Thoracic aorta (tissue), 2 donors: Measurements from ENCODE around the gene PITPNM3. TPM values are rescaled to one million over a fixed set of nuclear protein-coding genes. Genes with fewer than 3 reads are reported as not detected.

Source experiments
- ATAC-seq: fragments of 150-250 bp; one replicate; pipeline ENCODE4 v1.8.0; 2017; ENCODE audit warnings: low read depth; ENCODE audit not compliant: insufficient number of reproducible peaks, low FRiP score
- DNase-seq: peaks from one replicate; pipeline ENCODE4 v3.0.0-alpha.2; 2020; ENCODE audit warnings: low spot score
- H3K27ac ChIP-seq, 2 donors: fragments of 200-600 bp; sonication (generic); 1 replicate in 1 of 2; 2 replicates in 1 of 2; pipeline ENCODE4 v1.5.1; 2016; ENCODE audit warnings: mild to moderate bottlenecking in 2 of 2, moderate library complexity in 2 of 2
- H3K27me3 ChIP-seq: fragments of 200-600 bp; sonication (generic); replicated peaks from 2 replicates; pipeline ENCODE4 v1.6.0; 2016; ENCODE audit warnings: mild to moderate bottlenecking; ENCODE audit not compliant: insufficient read depth
- H3K36me3 ChIP-seq: fragments of 200-600 bp; sonication (generic); one replicate; pipeline ENCODE4 v1.5.1; 2016
- H3K4me1 ChIP-seq, 2 donors: fragments of 200-600 bp; sonication (generic); 1 replicate in 1 of 2; 2 replicates in 1 of 2; pipeline versions ENCODE4 v1.5.1 to v1.6.0; 2016; ENCODE audit warnings: low read depth in 2 of 2, mild to moderate bottlenecking in 1 of 2; ENCODE audit not compliant: control insufficient read depth in 1 of 2
- H3K4me3 ChIP-seq: fragments of 200-600 bp; sonication (generic); 2 replicates; pipeline ENCODE4 v1.5.1; 2016; ENCODE audit warnings: mild to moderate bottlenecking
- H3K9me3 ChIP-seq: fragments of 200-600 bp; sonication (generic); 2 replicates; pipeline ENCODE4 v1.5.1; 2016
- CTCF ChIP-seq: fragments of 200-600 bp; sonication (generic); IDR thresholded peaks from one replicate; pipeline ENCODE4 v1.5.1; 2019; ENCODE audit warnings: antibody characterized with exemption
- total RNA-seq, 2 donors: library from RNA; depleted of rRNA; stranded (reverse); fragments of >200 nt; gene quantifications; one replicate each; pipeline versions ENCODE4 v1.1.0 to v1.2.3, GENCODE V29; 2016

Gene PITPNM3
- total RNA-seq, 2 donors from 2014 or later: 1.8 to 3.1 TPM

GRCh38 chr17:6507535-6507934, 48.8 kb downstream of the PITPNM3 start:
- no peaks in the 10 kb centered on the region for H3K27me3 ChIP-seq
- H3K36me3 ChIP-seq: no peaks in the 10 kb centered on the region
- H3K4me1 ChIP-seq: no peaks in the 10 kb centered on the region
- ATAC-seq: no peak
- DNase-seq: no peak
- no peak overlapping the region for H3K4me3 ChIP-seq
- no peak for TF ChIP-seq CTCF
- H3K9me3 ChIP-seq: no peaks in the 10 kb centered on the region
- H3K27ac ChIP-seq: no peak overlapping the region

- DNase-seq (no peak), ATAC-seq (no peak)
- no peak for TF ChIP-seq CTCF
- no peak overlapping the region for H3K4me3 ChIP-seq
- H3K36me3 ChIP-seq: no peaks in the 10 kb centered on the region
- H3K4me1 ChIP-seq: no peaks in the 10 kb centered on the region
- no peaks in the 10 kb centered on the region for H3K9me3 ChIP-seq
- no peak overlapping the region for H3K27ac ChIP-seq
- no peaks in the 10 kb centered on the region for H3K27me3 ChIP-seq
These were observed 49.6 kb downstream of the PITPNM3 start for GRCh38 chr17:6506679-6507231.

- H3K4me3 ChIP-seq: no peak overlapping the region
- no peaks in the 10 kb centered on the region for H3K4me1 ChIP-seq
- H3K27ac ChIP-seq: no peak overlapping the region
- no peaks in the 10 kb centered on the region for H3K36me3 ChIP-seq
- DNase-seq: no peak
- no peaks in the 10 kb centered on the region for H3K27me3 ChIP-seq
- no peak for TF ChIP-seq CTCF
- H3K9me3 ChIP-seq: no peaks in the 10 kb centered on the region
- ATAC-seq: no peak
These were observed 50.8 kb downstream of the PITPNM3 start for GRCh38 chr17:6505425-6506142.

- H3K36me3 ChIP-seq: no peaks in the 10 kb centered on the region
- H3K9me3 ChIP-seq: no peaks in the 10 kb centered on the region
- DNase-seq (no peak), ATAC-seq (no peak)
- no peak for TF ChIP-seq CTCF
- H3K4me1 ChIP-seq: no peaks in the 10 kb centered on the region
- no peaks in the 10 kb centered on the region for H3K27me3 ChIP-seq
- H3K4me3 ChIP-seq: no peak overlapping the region
- H3K27ac ChIP-seq: no peak overlapping the region
These were observed 52.6 kb downstream of the PITPNM3 start for GRCh38 chr17:6503641-6504195.

- Histone ChIP-seq H3K4me1 (no peaks in the 10 kb centered on the region), H3K27me3 (no peaks in the 10 kb centered on the region), H3K4me3 (no peak overlapping the region), H3K27ac (no peak overlapping the region), H3K36me3 (no peaks in the 10 kb centered on the region), H3K9me3 (no peaks in the 10 kb centered on the region)
- ATAC-seq (no peak), DNase-seq (no peak)
- no peak for TF ChIP-seq CTCF
These were observed 53.4 kb downstream of the PITPNM3 start for GRCh38 chr17:6502871-6503509.
